ENCODE data around the gene AIF1.

The AIF1 gene

DNA sequence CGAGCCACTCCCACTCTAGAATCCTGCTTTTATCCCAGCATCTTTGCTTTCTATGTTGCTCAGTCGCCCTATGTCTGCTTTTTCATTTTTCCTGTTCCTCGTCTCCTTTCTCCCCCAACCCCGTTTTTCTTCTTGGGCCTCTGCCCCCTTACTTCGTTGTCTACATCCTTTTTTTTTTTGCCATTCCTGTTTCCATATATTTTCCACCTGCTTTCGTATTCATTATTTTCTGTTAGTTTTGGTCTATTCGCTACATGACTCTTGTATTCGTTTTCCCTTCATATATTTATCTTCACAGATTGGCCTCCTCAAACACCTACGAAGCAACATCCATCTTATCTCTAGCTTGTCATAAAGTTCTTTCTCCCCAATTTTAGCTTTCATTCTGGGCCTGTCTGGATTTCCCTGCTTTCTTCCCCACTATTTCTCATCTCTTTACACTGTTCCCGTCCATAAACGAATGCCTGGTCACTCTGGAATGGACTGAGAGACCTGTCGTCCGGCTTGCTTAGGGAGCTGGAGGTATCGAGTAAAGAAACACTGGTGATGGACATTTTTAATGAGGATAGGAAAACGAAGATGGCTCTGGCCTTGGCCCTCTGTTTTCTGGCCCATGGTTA, 6.4 kb downstream of the AIF1 start:
- DNase-seq: no peak

GRCh38 chr6:31621991-31622390, 7.0 kb downstream of the AIF1 start:
- no peak for DNase-seq

- no peak for DNase-seq
Observed at GRCh38 chr6:31622684-31623091, 7.7 kb downstream of the AIF1 start.

DNA sequence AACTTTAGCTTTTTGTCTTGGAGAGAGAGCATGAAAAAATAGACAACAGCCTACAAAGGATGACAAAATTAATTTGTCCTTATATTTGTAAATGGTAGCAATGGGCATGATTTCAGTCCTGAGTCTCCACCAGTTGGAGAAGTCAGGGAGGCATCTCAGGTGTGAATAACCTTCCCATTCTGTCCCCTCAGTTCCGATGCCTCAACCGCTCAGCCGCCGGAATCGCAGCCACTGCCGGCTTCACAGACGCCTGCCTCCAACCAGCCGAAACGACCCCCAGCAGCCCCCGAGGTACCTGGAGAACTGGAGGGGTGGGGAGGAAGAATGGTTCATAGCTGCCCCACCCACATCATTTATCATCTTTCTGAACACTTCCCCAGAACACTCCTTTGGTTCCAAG, 9.0 kb downstream of the AIF1 start:
- DNase-seq: no peak

GRCh38 chr6:31626952-31627351, 11.9 kb downstream of the AIF1 start:
- DNase-seq: no peak

DNA sequence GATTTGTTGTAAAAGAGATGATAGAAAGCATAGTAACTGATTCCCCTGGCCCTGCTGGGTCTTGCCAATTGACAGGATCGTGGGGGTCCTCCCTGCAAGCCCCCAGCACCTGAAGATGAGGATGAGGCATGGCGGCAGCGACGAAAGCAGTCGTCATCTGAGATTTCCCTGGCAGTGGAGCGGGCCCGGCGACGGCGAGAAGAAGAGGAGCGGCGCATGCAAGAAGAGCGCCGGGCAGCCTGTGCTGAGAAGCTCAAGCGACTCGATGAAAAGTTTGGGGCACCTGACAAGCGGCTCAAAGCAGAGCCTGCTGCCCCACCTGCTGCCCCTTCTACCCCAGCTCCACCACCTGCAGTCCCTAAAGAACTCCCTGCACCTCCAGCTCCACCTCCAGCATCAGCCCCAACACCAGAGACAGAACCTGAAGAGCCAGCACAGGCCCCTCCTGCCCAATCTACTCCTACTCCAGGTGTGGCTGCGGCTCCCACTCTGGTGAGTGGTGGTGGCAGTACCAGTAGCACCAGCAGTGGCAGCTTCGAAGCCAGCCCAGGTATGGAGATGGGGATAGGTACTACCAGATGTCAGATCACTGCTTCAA, 12.8 kb downstream of the AIF1 start:
- no peak for DNase-seq

DNA sequence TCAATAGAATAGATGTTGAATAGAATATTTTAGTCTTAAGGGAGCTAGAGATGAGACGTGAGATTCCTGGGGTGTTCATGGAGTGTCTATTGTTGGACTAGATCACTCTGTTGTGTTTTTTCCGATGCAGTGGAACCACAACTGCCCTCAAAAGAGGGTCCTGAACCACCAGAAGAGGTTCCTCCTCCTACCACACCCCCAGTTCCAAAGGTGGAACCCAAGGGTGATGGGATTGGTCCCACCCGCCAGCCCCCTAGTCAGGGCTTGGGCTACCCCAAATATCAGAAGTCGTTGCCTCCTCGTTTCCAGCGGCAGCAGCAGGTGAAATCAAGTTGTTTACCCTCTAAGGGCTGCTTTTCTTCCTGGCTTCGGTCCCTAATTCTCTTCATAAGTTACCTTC, 14.0 kb downstream of the AIF1 start:
- no peak for DNase-seq

DNA sequence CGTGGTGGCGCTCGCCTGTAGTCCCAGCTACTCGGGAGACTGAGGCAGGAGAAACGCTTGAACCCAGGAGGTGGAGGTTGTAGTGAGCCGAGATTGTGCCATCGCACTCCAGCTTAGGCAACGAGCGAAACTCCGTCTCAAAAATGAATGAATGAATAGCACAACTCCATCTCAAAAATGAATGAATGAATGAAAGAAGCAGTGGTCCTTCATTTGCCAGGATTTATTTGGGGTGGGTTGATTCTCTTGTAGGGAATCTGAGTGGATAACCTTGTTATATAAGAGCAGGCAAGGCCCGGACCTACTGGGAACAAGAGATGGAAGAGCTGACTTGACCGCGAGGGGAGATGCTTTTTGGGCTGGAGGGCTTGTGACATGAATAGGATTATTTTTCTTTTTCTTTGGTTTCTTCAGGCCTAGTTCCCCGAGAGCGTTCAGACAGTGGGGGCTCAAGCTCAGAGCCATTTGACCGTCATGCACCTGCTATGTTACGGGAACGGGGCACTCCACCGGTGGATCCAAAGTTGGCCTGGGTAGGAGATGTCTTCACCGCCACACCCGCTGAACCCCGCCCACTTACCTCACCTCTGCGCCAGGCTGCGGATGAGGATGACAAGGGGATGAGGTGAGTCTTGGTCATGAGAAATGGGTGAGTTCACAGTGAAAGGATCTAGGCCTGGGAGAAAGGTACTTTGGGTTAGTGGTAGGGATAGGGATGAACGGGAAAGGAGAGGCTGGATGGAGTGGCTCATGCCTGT, 15.3 kb downstream of the AIF1 start:
- no peak for DNase-seq

- no peak for DNase-seq
Observed at GRCh38 chr6:31631209-31631608, 16.2 kb downstream of the AIF1 start.

DNA sequence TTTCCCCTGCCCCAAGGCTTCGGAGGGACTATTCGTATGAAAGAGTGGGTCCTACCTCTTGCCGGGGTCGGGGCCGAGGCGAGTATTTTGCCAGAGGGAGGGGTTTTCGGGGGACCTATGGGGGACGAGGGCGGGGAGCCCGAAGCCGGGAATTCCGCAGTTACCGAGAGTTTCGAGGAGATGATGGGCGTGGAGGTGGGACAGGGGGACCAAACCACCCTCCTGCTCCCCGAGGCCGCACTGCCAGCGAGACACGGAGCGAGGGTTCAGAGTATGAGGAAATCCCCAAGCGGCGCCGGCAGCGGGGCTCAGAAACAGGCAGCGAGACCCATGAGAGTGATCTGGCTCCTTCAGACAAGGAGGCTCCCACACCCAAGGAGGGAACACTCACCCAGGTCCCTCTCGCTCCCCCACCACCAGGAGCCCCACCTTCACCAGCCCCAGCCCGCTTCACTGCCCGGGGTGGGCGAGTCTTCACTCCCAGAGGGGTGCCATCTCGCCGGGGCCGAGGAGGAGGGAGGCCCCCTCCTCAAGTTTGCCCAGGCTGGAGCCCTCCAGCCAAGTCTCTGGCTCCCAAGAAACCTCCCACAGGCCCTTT, 16.7 kb downstream of the AIF1 start:
- DNase-seq: no peak

DNA sequence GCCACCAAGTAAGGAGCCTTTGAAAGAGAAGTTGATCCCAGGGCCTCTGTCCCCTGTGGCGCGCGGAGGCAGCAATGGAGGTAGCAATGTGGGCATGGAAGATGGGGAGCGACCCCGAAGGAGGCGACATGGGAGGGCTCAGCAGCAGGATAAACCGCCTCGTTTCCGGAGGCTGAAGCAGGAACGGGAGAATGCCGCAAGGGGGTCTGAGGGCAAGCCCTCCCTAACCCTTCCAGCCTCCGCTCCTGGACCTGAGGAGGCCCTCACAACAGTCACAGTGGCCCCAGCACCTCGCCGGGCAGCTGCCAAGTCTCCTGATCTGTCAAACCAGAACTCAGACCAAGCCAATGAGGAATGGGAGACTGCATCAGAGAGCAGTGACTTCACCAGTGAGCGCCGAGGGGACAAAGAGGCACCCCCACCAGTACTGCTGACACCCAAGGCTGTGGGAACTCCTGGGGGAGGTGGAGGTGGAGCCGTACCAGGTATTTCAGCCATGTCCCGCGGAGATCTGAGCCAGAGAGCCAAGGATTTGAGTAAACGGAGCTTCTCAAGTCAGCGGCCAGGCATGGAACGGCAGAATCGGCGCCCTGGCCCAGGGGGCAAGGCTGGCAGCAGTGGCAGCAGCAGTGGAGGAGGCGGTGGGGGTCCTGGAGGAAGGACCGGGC, 17.4 kb downstream of the AIF1 start:
- no peak for DNase-seq

DNA sequence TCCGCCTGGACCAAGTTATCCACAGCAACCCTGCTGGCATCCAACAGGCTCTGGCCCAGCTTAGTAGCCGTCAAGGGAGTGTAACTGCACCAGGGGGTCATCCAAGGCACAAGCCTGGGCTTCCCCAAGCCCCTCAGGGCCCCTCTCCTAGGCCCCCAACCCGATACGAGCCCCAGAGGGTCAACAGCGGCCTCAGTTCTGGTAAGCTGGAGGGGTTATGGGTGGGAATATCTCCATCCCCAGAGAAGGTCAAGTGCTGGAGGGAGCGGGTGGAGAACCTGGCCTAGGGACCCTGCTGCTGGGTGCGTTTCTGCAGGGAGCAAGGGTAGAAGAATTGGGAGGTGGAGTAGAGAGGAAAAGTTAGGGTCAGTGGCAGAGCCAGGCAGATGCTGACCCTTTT, 18.4 kb downstream of the AIF1 start:
- no peak for DNase-seq

GRCh38 chr6:31634131-31634530, 19.1 kb downstream of the AIF1 start:
- no peak for DNase-seq

DNA sequence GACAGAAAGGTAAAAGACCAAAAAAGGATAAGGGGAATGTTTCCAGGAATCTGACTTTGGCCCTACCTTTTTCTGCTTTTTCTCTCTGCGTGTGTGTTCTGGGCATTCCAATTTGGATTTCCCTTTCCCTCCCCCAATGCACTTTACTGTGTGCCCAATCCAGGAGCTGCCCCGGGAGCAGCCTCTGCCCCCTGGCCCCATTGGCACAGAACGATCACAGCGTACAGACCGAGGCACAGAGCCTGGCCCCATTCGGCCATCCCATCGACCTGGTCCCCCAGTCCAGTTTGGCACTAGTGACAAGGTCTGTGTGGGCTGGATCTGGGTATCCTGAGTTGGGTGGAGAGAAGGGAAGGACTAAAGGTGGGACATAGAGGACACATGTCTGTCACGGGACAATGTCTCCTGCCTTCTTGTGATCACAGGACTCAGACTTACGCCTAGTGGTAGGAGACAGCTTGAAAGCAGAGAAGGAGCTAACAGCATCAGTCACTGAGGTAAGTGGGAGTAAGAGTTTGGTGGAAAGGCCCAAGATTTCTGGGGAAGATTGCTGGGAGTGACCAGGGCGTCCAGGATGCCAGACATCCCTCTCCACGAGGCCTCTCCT, 20.0 kb downstream of the AIF1 start:
- DNase-seq: no peak

GRCh38 chr6:31636698-31637596, 21.9 kb downstream of the AIF1 start:
- no peak for DNase-seq

GRCh38 chr6:31639043-31639442, 24.0 kb downstream of the AIF1 start:
- DNase-seq: no peak

GRCh38 chr6:31639449-31639861, 24.4 kb downstream of the AIF1 start:
- no peak for DNase-seq

GRCh38 chr6:31640612-31641011, 25.6 kb downstream of the AIF1 start:
- no peak for DNase-seq

GRCh38 chr6:31641370-31641769, 26.3 kb downstream of the AIF1 start:
- DNase-seq: no peak

GRCh38 chr6:31642798-31643570, 27.9 kb downstream of the AIF1 start:
- DNase-seq: no peak

DNA sequence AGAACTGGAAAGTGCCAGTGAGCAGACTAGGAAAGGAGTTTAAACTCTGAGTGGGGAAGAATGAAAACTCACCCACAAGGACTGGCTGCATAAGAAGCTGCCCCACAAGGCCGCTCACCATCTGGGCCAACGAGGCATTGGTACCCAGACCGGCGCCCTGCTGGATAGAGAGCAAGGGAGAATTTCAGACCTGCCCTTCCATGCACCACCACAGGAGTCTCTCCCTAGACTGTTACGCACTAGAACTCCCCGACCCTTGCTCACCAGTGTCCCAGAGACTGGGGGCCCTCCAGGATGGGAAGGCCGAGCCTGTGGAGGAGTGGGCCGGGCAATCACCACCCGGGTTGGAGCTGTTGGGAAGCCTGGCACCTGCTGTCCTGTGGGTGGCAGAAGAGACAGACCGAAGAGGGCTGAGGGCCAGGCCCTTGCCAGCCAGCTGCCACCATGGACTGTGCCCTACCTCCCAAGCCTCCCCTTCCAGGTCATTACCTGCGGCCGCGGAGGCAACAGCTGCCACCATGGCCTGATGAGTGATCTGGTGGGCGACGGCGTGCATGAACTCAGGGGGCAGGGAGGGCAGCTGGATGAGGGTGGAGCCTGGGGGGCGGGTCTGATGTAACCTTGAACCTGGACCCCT, 28.9 kb downstream of the AIF1 start:
- no peak for DNase-seq

All from NCI-H510A treated with DMSO at 0.1 percent for 48 hours (cell line).